Neural cell (in vitro differentiated cells): Measurements from ENCODE around the gene ZNF223.

ENCODE experiments used
- CTCF ChIP-seq: fragments of 450-650 bp; IDR thresholded peaks from 2 replicates; pipeline ENCODE4 v1.5.1; 2014; ENCODE audit warnings: antibody characterized with exemption, mild to moderate bottlenecking, moderate library complexity; ENCODE audit not compliant: poor library complexity, severe bottlenecking
- SMC3 ChIP-seq: fragments of 450-650 bp; conservative IDR thresholded peaks from 2 replicates; pipeline ENCODE4 v1.6.1; 2014; ENCODE audit warnings: antibody characterized with exemption, mild to moderate bottlenecking, moderate library complexity; ENCODE audit not compliant: poor library complexity

- TF ChIP-seq CTCF = no peak
- no peak for TF ChIP-seq SMC3
Measured at GRCh38 chr19:44109458-44109857, 57.6 kb downstream of the ZNF223 start.
